Eye (tissue), 1 donor: ENCODE data around the gene SLC35G2.
"Not testable (repeated sequence)": the region's sequence is repeated elsewhere in the genome, so short reads cannot be mapped to it uniquely, and the experiment has no call there.

Experiments
- DNase-seq: peaks from one replicate; pipeline ENCODE4 v3.0.0-alpha.2; 2015

SLC35G2 gene

DNA sequence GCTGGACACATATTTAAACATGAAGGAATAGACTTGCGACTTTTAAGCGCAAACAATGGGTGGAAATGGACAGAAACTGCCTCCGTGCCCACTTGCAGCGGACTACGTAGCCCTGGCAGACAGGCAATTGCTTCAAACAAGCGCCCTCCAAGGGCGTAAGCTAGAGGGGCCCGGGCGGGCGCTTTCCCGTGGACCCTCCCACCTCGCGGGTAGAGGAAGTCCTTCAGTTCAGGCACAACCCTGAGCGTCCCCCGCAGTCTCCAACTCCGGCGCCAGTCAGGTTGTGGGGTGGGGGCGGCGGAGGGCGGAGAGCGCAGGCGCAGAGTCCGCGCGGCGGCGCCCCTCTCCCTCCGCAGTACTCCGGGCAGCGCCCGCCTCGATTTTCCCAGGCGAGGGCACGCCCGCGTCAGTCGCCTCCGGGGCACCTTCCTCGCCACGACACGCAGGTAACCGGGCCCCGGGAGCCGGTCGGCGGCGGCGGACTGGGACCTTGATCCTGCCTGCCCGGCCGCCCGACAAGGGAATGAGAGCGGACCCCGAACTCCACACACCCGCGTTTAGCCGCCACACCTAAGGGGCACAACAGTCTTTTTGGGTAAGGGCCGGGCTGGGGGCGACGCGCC, at the start of gene SLC35G2:
Gene SLC35G2, plus strand, starts transcription at position 358 of the 623 bp plus-strand sequence. CDS start 35,335 bp downstream, outside the sequence.
- peak; percentile 86 for DNase-seq

DNA sequence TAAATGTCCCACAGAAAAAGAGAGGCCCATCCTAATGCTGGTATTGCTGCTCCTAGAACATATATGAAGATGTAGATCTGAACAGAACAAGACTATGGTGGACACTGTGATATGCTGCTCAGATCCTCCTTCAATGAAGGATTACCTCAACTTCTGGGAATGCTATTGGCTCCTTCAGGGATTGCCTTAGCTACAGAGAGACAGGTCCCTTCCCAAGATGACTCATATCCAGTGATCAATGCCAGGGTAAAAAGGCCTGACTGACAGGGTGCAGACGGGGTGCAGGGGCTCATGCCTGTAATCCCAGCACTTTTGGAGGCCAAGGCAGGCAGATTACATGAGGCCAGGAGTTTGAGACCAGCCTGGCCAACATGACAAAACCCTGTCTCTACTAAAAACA, 46.2 kb upstream of the SLC35G2 start:
- DNase-seq, result no peak

DNA sequence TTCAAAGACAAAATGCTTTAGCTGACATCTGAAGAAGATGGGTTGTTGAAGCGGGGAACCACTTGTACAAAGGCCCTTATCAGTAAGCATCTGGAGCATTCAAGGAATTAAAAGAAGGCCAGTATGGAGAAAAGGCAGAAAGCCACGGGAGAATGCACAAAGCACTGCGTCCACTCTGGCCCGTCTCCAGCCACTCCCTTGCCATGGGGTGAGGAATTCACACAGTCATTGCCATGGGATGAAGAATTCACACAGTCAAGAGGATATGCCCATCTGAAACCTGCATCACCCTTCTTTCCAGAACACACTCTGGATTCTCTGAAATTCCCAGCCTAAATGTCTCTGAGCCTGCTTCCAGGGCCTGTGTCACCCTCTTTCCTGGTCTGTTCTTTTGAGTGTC, 40.1 kb upstream of the SLC35G2 start:
- DNase-seq, result no peak

DNA sequence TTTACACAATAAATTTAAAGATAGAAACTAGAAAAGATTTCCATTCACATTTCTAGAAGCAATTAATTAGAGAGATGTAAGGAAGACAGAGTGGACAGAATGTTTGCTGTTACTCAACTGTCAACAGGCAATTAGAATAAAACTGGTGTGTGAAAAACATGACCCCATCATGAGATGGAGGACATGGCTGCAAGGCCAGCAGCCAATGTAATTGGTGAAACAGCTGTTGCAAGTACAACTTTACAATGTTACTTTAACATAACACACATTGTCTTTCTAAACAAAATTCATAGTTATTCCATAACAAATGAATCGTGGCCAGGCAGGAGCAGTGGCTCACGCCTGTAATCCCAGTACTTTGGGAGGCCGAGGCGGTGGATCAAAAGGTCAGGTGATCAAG, 38.2 kb upstream of the SLC35G2 start:
- no peak for DNase-seq

DNA sequence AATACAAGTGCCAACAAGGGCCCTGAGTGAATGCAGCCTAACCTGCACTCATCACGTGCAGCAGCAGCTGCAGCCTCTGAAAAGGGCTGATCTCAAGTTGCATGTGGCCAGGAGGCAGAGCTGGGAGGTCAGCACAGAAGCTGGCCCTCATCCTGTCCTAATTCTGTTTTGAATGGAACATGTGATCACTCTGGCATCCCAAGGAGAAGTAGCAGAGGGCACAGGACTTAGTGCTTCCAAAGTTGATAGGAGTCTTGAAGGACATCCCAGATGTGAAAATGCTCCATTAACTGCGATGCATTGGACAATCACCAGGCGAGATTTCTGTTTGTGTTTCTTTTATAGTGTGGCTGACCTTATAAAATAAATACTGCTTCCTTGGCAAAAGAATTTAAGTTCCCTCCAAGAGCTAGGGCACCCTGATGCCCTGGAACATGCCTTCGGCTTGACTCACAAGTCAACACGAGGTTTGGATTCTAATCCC, 35.2 kb upstream of the SLC35G2 start:
- DNase-seq, result no peak

- DNase-seq, result peak; percentile 32
These were observed 31.6 kb upstream of the SLC35G2 start for GRCh38 chr3:136787349-136787748.

DNA sequence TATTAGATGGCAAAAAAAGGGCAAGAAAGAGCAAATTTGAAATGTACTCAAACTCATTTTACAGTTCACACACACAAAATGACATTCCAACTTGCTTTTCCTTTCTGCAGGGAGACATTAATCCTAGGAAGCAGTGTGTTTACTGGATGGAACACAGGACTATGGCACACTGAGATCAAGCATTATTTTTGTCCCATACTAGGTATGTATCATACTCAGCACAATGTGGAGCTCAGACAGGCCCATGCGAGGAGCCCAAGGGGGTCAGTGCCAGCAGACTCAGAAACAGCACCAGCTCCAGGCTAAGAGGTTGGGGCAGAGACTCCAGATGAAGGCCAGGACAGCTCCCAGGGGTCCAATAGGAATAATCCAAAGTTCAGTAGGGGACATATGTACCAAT, 30.8 kb upstream of the SLC35G2 start:
- no peak for DNase-seq

GRCh38 chr3:136789976-136790375, 28.9 kb upstream of the SLC35G2 start:
- no peak for DNase-seq

DNA sequence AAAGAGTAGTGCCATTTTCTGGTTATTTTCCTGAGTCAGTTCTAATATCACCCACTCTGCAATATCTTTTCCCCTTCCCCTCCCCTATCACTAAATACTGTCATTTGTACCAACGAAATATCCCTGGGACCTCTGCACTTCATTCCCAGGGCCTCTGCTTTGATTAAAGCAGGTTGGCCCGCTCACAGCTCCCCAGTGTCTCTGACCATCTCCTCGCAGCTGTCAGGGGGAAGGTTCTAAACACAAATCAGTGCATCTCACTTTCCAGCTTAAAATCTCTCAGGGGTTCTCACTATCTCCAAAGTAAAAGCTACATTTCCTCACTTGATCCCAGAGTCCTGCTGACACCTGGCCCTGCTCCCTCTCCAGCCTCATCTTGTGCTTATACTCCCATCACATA, 28.1 kb upstream of the SLC35G2 start:
- no peak for DNase-seq

DNA sequence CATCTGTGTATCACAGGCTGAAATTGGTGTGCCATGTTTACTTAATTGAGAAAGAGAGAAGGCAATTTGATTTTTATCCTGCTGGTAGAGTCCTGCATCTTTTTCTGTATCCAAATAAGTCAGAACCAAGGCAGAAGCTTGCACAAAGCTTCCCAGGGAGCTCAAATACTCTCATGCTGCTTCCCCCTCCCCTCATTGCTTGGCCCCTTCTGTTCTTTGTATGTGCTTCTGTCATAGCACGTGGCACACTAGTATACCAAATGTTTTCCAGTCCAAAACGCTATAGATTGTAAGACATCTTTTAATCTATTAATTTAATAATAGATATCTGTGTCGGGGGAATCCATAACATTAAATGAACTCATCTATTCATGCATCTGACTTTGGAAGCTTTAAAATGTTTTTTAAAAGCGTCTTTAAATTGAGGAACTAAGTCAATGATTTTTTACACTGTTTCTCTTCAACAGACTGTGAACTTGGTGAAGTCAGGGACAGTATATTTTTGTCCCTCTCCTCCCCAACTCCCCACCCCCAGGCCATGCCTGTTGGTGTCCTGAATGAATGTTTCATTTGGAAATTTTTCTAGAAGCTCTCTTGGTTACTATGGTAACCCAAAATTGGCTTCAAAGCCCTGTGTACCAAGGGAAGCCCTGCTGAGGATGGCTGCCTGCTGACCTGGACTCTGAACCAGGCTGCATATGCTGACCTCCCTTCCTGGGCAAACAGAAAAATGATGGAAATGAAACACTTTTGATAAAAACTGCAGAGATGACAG, 26.2 kb upstream of the SLC35G2 start:
- peak; percentile 34 for DNase-seq

GRCh38 chr3:136801146-136801545, 17.8 kb upstream of the SLC35G2 start:
- not testable (repeated sequence) for DNase-seq

DNA sequence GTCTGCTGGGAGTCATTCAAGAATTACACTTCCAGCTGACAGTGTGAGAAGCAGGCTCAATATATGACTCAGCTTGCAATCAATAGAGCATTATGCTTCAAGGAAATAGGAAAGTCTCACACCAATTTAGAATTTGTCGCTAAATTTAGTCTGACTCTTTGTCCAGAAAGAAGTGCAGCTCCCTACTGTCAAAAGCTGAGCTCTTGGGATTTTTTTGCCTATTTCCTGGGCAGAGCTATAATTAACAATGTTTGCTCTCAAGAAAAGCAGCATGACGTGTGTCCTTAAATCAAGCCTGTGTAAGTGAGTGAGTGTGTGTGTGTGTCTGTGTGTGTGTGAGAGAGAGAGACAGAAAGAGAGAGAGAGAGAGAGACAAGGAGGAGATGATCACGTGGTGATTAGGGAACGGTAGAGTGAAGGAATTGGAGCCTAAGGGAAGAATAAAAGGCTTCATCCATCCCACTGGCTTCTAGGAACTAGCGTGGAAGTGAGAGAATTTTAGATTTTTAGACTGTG, 16.4 kb upstream of the SLC35G2 start:
- peak; percentile 64 for DNase-seq

DNA sequence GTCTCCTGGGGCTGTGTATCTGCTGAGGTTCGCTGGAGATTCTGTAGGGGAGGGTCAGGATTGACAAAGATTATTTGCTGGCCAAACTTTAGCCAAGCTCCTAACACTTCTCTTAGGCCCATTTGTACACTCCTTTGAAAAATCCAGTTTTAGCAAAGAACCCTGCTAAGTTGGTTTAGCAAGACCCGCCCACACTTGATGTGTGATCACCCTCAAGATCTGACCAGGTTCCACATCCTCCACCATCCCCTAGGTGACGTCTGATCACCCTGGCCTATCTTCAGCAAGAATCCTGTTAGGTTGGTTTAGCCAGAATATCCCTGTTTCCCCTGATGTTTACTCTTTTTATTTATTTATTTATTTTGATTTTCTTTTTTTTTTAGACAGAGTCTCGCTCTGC, 14.8 kb upstream of the SLC35G2 start:
- DNase-seq, result no peak

DNA sequence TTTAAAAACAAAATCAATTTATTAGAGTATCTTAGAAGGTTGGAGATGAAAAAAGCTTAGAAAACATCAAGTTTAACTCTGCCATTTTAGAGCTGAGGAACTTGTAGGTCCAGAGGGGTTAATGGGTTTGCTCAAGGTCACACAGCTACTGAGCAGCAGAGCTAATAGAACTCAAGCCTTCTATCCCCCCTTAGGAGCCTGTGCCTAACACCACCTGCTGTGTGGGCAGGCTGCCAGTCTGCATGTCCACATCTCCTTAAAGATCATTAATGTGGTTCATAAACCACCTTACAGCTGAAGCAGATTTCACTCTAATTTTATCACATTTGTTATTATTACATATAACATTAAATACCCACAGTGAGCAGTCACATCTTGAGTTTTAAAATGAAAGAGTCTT, 14.1 kb upstream of the SLC35G2 start:
- no peak for DNase-seq

DNA sequence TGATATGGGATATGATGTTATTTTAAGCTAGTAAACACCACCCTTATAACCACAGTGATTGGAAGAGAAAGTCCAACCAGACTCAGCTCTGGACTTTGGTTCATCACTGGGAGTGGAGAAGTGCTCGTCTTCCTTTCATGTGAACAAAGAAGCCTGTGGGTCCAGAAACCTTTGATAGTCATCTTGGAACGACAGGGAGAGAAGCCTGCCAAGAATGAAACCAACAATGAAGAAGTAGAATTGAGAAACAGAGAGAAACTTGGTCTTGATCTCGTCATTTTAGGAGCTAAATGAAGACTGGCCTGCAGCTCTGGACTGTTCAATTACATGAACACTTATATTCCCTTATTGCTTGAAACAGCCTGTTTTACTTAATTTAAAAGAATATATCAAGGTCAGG, 13.1 kb upstream of the SLC35G2 start:
- no peak for DNase-seq

GRCh38 chr3:136811701-136812100, 7.2 kb upstream of the SLC35G2 start:
- no peak for DNase-seq

- DNase-seq, result no peak
These were observed 1.5 kb upstream of the SLC35G2 start for GRCh38 chr3:136817448-136817847.

GRCh38 chr3:136818191-136818768, 646 bp upstream of the SLC35G2 start:
- DNase-seq, result no peak

- peak; percentile 85 for DNase-seq
These were observed 435 bp downstream of the SLC35G2 start for GRCh38 chr3:136819392-136819730.

DNA sequence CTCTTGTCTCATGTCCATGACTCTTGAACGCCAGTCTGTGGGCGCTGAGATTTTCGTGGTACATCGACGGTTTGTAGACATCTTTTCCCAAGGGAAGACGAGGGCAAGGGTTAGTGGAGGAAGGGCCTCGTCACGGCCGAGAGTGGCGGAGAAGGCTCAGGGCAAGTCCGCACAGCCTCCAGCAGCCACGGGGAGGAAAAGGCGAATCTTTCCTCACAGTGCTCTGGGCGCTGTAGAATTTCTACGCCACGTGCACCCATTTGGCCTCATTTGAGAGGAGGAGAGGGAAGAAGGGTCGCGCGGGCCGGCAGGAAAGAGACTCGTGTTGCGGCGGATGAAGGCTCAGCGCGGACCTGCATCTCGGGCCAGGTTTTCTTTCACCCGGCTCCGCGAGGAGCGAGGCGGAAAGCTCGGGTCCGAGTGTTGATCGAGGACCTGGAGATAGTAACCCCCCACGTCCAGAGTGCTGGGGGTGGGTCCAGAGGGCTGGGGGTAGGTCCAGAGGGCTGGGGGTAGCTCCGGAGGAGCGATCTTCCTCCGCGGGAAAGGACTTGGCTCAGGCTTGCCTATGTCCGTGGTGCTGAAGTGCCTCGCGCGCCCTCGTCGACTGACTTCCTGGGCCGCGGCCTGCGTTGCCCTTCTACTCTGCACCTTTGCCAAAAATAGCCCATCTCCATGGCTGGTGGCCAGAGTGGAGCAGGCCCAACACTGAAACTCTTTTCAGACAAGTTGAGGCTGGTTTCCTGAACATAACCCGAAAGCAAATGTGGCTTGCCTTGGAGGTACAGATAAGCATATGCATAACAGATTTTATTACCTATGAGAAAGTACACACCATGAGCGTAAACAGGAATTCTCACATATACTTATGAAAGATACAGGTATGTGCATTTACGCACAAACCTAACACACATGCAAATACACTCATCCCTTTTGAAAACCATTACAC, 1.1 kb downstream of the SLC35G2 start:
- peak; percentile 80 for DNase-seq

- DNase-seq, result no peak
These were observed 12.5 kb downstream of the SLC35G2 start for GRCh38 chr3:136831461-136831860.

- no peak for DNase-seq
These were observed 16.3 kb downstream of the SLC35G2 start for GRCh38 chr3:136835089-136835812.
